Measurements from ENCODE around the gene AKAP14. TPM values are rescaled to one million over a fixed set of nuclear protein-coding genes. Genes with fewer than 3 reads are reported as not detected.
A peak's percentile ranks its signal among the peaks of the same experiment; 100 is the strongest.
"Not testable (repeated sequence)": the region's sequence is repeated elsewhere in the genome, so short reads cannot be mapped to it uniquely, and the experiment has no call there.

AKAP14 gene
- total RNA-seq, 2 experiments from 2014 or later = not detected

DNA sequence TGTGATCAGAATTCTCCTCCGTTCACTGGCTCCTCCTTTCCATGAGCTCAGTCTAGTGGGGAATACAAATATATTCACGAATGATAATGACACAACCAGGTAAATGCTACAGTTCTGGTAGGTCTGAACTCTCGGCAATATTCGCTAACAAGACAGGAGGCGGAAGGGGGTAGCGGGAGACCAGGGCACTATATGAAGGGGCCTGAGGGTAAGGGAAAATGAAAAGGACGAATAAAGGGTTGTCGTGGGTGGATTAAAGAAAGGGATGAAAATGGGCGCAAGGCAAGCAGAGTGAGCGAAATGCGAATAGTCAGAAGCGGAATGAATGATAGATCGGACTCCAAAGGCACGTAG lies 47.1 kb downstream of the AKAP14 start:
- Mint-ChIP-seq H3K27me3 (no peaks in the 10 kb centered on the region), H3K27ac (peak overlapping the region; percentile 95), H3K9me3 (no peaks in the 10 kb centered on the region), H3K36me3 (ENCODE audit: low read depth) (peaks cover 2% of the 10 kb centered on the region), H3K4me1 (peaks cover 23% of the 10 kb centered on the region), H3K4me3 (peak overlapping the region; percentile 93)
- POLR2A ChIA-PET = interaction anchor here (0.7 kb wide), 1 partner anchor 618 kb away, joined by 3 read pairs; the partner anchor contains the start of gene CUL4B
- CTCF ChIA-PET = interaction anchor here (0.9 kb wide), 2 partner anchors 13 to 152 kb away, joined by 3 to 4 read pairs; partner anchors contain the start of gene RPL39
- DNase-seq = no peak

DNA sequence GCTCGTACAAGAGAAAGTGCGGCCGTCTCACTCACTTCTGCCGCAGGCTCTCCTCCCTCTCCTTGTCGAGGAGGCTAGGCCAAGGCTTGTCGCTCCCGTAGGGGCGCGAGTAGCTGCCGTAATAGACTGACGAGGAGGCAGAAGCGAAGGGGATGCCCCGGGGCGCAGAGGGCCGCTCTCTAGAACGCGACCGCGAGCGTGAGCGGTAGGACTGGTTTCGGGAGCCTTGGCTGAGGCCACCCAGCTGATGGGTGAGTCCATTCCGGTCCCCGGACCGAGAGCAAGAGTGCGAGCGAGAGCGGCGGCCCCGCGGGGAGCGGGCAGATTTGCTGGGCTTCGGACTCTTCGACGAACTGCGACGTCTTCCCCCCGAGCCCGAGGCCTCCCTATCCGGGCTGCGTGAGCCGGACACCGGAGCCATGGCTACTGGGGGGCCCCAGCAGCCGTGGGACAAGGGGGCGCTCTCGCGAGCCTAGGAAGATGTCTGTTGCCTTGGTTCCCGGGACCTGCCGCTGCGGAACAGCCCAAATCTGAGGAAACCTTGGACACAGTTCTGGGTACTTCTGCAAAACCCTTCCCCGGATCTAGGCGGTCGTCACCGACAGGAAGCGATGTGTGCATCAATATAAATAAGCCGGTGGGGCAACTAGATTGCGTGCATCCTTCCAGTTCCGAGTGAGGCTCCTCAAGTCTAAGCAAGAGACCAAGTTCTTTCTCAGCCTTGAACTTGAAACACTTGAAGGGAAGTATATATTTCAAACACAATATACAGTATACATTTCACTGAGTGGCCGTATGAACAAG lies 47.7 kb downstream of the AKAP14 start, which contains the start of gene NKAP:
TSS of gene NKAP (minus strand) at position 567 of the 804 bp plus-strand sequence. CDS start at position 421, 146 bp downstream.
- Mint-ChIP-seq H3K4me1 (peaks cover 23% of the 10 kb centered on the region), H3K27ac (peak within 1 kb of the TSS; percentile 95), H3K27me3 (peaks cover under 1% of the 10 kb centered on the region), H3K4me3 (peak within 1 kb of the TSS; percentile 93), H3K36me3 (ENCODE audit: low read depth) (peaks cover 2% of the 10 kb centered on the region), H3K9me3 (no peaks in the 10 kb centered on the region)
- peak; percentile 84 for DNase-seq
- CTCF ChIA-PET = interaction anchor here (0.9 kb wide), 1 partner anchor 14 kb away, joined by 4 read pairs; no protein-coding TSS in a partner anchor
- POLR2A ChIA-PET = interaction anchor here (0.7 kb wide), 1 partner anchor 617 kb away, joined by 3 read pairs; the partner anchor contains the start of gene CUL4B

DNA sequence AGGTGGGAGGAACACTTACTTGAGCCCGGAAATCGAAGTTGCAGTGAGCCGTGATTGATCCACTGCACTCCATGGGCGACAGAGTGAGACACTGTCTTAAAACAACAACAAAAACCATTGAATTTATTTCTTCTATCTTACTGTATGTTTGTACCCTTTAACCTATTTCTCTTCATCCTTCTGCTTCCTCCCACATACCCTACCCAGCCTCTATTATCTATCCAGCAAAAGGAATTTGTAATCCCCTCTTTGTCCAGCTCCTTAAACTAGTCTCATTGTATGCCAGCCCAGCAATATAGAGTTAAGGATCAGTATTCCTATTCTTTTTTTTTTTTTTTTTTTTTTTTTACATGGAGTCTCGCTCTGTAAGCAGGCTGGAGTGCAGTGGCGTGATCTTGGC lies 49.8 kb downstream of the AKAP14 start:
- H3K4me1 Mint-ChIP-seq = peaks cover 25% of the 10 kb centered on the region
- peaks cover 8% of the 10 kb centered on the region for H3K27me3 Mint-ChIP-seq
- H3K9me3 Mint-ChIP-seq = no peaks in the 10 kb centered on the region
- H3K36me3 Mint-ChIP-seq (ENCODE audit: low read depth) = peaks cover 2% of the 10 kb centered on the region
- DNase-seq = no peak
- H3K27ac Mint-ChIP-seq = no peak overlapping the region
- ChIA-PET CTCF (no interaction called here), POLR2A (no interaction called here)
- H3K4me3 Mint-ChIP-seq = no peak overlapping the region

DNA sequence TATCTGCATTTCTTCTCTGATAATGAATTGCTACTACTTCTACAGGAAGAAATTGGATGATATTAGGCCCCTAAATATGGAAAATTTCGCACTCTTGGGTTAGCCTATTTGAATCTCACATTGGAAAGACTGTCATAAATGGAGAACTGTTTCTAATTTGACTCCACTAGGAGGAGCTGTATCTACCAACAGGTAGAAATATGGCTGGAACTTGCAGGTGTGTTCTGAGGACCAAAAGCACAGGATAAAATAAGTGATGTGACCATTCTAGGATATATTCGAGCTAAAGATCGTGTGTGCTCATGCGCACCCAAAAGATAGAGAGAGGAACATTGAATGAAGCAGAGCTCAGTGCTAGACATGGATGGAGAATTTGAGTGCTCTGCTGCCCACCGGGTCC lies 52.7 kb downstream of the AKAP14 start:
- H3K36me3 Mint-ChIP-seq (ENCODE audit: low read depth) = no peaks in the 10 kb centered on the region
- H3K4me1 Mint-ChIP-seq = peaks cover 8% of the 10 kb centered on the region
- H3K27ac Mint-ChIP-seq = no peak overlapping the region

DNA sequence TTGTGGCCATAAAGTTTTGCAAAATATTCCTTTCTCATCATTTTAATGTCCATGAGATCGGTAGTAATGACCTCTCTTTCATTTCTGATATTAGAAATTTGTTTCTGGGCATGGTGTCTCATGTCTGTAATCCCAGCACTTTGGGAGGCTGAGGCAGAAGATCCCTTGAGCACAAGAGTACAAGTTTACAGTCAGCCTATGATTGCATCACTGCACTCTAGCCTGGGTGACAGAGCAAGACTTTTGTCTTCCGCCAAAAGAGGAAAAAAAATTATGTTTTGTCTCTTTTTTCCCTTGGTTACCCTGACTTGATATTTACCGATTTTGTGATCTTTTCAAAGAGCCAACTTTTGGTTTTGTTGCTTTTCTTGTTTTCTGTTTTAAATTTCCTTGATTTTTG lies 58.7 kb downstream of the AKAP14 start:
- ChIA-PET CTCF (no interaction called here), POLR2A (no interaction called here)

More for the DNA sequence above, 52.7 kb downstream of the AKAP14 start:
- ChIA-PET CTCF (interaction anchor here (1.1 to 1.6 kb wide), 2 partner anchors 9 to 32 kb away, joined by 3 read pairs; no protein-coding TSS in a partner anchor), POLR2A (interaction anchor here (0.8 kb wide), 1 partner anchor 13 kb away, joined by 3 read pairs; no protein-coding TSS in a partner anchor)
- DNase-seq = no peak
- Mint-ChIP-seq H3K27me3 (peaks cover 15% of the 10 kb centered on the region), H3K4me3 (no peak overlapping the region), H3K9me3 (no peaks in the 10 kb centered on the region)

DNA sequence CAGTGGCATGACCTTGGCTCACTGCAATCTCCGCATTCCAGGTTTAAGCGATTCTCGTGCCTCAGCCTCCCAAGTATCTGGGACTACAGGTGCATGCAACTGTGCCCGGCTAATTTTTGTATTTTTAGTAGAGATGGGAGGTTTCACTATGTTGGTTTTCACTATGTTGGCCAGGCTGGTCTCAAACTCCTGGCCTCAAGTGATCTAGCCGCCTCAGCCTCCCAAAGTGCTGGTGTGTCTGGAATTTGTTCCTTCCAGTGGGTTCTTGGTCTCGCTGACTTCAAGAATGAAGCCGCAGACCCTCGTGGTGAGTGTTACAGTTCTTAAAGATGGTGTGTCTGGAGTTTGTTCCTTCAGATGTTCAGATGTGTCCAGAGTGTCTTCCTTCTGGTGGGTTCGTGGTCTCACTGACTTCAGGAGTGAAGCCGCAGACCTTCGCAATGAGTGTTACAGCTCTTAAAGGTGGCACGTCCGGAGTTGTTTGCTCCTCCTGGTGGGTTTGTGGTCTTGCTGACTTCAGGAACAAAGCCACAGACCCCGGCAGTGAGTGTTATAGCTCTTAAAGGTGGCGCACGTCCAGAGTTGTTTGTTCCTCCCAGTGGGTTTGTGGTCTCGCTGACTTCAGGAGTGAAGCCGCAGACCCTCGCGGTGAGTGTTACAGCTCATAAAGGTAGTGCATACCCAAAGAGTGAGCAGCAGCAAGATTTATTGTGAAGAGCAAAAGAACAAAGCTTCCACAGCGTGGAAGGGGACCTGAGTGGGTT lies 60.3 kb downstream of the AKAP14 start:
- Mint-ChIP-seq H3K4me1 (peaks cover 13% of the 10 kb centered on the region), H3K27me3 (peaks cover 45% of the 10 kb centered on the region)
- H3K4me3 Mint-ChIP-seq; H3K36me3 Mint-ChIP-seq (ENCODE audit: low read depth); H3K9me3 Mint-ChIP-seq; CTCF ChIA-PET; H3K27ac Mint-ChIP-seq: not testable (repeated sequence)
- POLR2A ChIA-PET = interaction anchor here (1.3 kb wide), 1 partner anchor 24 kb away, joined by 3 read pairs; no protein-coding TSS in a partner anchor
- DNase-seq = peak; percentile 72

More for the DNA sequence above, 58.7 kb downstream of the AKAP14 start:
- Mint-ChIP-seq H3K4me1 (peaks cover 13% of the 10 kb centered on the region), H3K27ac (no peak overlapping the region), H3K9me3 (no peaks in the 10 kb centered on the region), H3K36me3 (ENCODE audit: low read depth) (no peaks in the 10 kb centered on the region), H3K4me3 (no peak overlapping the region), H3K27me3 (peaks cover 42% of the 10 kb centered on the region)
- DNase-seq = no peak

DNA sequence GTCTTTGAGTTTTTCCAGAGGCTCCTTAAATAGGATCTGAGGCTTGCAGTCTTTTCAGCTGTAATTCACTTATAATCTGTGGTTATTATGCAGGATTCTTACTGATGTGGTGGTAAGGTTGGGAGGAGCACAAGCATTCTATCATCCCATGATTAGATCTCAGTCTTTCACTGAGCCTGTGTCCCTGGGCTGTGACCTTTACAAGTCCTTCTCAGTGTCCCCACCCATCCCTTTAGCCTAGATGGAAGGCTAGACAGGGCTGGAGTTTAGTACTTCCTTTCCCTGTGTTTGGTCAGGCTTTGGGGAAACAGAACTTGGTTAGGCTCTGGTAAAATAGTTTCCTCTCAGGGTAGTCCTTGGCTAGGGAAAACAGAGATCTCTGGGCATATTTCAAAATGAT lies 64.9 kb downstream of the AKAP14 start:
- Mint-ChIP-seq H3K4me3 (no peak overlapping the region), H3K36me3 (ENCODE audit: low read depth) (no peaks in the 10 kb centered on the region), H3K27me3 (peaks cover 31% of the 10 kb centered on the region), H3K27ac (no peak overlapping the region), H3K4me1 (peaks cover 11% of the 10 kb centered on the region), H3K9me3 (no peaks in the 10 kb centered on the region)
- CTCF ChIA-PET = no interaction called here
- POLR2A ChIA-PET = no interaction called here
- DNase-seq = no peak

DNA sequence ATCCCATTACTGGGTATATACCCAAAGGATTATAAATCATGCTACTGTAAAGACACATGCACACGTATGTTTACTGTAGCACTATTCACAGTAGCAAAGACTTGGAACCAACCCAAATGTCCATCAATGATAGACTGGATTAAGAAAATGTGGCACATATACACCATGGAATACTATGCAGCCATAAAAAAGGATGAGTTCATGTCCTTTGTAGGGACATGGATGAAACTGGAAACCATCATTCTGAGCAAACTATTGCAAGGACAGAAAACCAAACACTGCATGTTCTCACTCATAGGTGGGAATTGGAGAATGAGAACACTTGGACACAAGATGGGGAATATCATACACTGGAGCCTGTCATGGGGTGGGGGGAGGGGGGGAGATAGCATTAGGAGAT lies 71.1 kb downstream of the AKAP14 start:
- H3K4me1 Mint-ChIP-seq; POLR2A ChIA-PET; DNase-seq; CTCF ChIA-PET; H3K4me3 Mint-ChIP-seq; H3K27me3 Mint-ChIP-seq; H3K27ac Mint-ChIP-seq; H3K9me3 Mint-ChIP-seq; H3K36me3 Mint-ChIP-seq (ENCODE audit: low read depth): not testable (repeated sequence)

Other genes starting within 250 kb of the AKAP14 start
- 100 to 1,000 TPM; 214 to 219 TPM for gene SEPTIN6, start 202.7 kb upstream of the AKAP14 start, total RNA-seq
- gene SOWAHD, start 137.3 kb upstream of the AKAP14 start, total RNA-seq = 1 to 10 TPM; 1.9 TPM
- gene RPL39, start 104.3 kb upstream of the AKAP14 start, total RNA-seq = 1,000 to 10,000 TPM; 2,056 to 2,070 TPM
- 10 to 100 TPM in 1 of 2 experiments, 1 to 10 TPM in 1; 9.4 to 11.2 TPM for gene UPF3B, start 42.9 kb upstream of the AKAP14 start, total RNA-seq
- 10 to 100 TPM; 33.0 to 36.2 TPM for gene RNF113A, start 24.2 kb upstream of the AKAP14 start, total RNA-seq
- gene NDUFA1, start 24.1 kb upstream of the AKAP14 start, total RNA-seq = 100 to 1,000 TPM; 104 to 108 TPM
- gene NKAP, start 47.9 kb downstream of the AKAP14 start, total RNA-seq = 10 to 100 TPM; 10.2 to 10.4 TPM
- not detected for gene RHOXF2B, start 181.8 kb downstream of the AKAP14 start, total RNA-seq
- not detected for gene RHOXF1, start 220.0 kb downstream of the AKAP14 start, total RNA-seq